ENCODE data around the gene DUSP14.
"Not testable (repeated sequence)": the region's sequence is repeated elsewhere in the genome, so short reads cannot be mapped to it uniquely, and the experiment has no call there.

The DUSP14 gene

DNA sequence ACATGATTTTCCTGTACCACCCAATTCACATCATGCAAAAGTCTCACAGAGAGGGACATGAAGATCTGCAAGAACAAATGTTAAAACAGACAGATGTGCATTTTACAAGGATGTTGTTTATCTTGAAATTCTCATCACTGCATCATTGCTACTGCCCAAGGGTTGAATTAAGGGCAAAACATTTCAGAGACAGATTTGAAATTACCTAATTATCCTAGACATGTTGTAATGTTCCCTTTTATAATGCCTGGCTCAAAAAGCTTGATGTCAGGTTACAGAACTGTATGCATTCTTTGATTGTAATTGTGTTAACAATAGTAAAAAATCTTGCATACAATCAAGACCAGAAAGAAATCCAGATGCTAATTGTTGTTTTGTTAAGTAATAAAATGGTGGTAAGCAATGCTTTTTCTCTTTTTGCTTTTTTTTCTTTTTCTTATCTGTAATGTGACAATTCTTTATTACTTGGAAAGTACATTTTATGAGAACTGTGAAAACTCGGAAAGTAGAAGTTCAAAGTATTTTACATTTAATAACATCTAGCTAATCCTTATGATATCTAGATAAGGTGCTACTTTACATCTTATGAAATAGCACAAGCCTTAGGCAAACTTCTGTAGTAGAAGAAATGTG lies 3.6 kb upstream of the DUSP14 start:
- no peak for DNase-seq (ENCODE audit: low spot score)

DNA sequence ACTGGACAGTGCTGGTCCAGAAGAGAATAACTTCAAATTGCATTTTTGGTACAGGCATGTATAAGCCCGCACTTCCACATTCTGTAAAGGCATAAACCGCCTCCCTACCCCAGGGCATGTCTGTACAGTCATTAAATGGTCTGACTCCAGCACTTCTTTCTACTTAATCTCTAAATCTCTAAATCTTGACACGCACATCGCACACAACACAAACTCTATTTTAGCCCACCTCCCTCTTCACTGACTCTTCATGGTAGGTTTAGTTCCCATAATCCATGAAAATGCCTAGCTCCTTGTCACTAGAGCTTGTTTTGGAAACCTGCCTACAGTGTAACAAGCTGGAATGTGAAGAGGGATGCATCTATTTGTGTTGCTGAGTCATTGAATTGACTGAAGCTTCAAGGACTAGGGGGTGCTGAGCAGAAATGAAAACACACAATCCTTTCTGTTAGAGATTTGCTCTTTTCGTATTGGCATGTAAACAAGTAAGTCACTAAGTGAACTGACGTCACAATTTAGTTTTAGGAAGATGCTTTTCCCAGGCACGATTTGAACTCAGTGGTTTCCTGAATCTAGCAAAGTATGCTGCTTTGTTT lies 1.6 kb upstream of the DUSP14 start:
- DNase-seq (ENCODE audit: low spot score), result peak; percentile 44

DNA sequence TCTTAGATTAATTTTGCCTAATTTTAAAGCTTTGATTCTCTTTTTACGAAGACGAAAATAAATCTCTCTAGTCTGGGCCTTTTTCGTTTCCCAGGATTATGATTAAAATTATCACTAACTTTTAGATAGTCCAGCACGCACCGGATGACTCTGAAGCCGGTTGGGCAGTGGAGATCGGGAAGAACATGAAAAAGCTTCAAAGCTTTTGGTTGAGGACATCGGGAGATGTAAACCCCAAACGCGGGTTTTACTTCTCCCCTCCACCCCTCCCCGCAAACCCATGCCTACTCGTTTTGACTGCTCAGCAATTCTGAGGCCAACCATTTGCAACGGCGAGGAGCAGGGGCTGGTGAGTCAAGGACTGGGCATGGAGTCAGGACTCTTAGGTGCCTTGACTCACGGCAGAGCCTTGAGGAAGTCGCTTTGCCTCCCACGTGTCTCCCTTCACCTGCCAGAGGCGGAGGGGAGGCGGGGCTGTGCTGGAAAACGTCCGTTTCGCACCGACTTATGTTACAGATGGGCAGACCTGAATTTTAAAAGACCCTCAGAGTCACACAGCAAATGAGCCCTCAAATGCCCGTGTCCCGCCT lies 989 bp upstream of the DUSP14 start:
- DNase-seq (ENCODE audit: low spot score), result peak; percentile 45

DNA sequence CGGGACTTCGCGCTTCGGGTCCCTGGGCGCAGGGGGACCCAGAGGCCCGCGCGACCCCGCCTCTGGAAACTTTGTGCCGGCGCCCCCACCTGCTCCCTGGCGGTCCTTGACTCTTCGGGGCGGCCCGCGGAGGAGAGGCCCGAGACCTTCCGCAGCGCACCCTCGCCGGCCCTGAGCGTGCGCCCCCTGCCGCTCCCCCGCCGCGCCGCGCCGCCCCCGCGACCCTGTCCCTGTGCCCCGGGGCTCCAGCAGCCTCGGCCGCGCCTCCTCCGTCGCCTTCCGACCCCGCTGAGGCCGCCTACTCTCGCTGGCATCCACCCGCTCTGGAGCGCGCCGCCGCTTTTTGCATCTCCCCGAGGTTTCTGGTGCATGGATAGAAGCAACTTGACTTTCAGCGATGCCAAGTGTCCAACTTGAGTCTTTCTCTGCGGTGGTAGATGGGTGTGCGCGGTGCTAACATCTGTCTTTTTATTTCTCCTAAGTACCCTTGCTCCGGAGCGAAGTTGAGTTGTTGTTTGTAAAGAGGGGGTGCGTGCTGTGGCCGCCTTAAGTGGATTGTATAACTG lies 414 bp downstream of the DUSP14 start:
- peak; percentile 57 for DNase-seq (ENCODE audit: low spot score)

DNA sequence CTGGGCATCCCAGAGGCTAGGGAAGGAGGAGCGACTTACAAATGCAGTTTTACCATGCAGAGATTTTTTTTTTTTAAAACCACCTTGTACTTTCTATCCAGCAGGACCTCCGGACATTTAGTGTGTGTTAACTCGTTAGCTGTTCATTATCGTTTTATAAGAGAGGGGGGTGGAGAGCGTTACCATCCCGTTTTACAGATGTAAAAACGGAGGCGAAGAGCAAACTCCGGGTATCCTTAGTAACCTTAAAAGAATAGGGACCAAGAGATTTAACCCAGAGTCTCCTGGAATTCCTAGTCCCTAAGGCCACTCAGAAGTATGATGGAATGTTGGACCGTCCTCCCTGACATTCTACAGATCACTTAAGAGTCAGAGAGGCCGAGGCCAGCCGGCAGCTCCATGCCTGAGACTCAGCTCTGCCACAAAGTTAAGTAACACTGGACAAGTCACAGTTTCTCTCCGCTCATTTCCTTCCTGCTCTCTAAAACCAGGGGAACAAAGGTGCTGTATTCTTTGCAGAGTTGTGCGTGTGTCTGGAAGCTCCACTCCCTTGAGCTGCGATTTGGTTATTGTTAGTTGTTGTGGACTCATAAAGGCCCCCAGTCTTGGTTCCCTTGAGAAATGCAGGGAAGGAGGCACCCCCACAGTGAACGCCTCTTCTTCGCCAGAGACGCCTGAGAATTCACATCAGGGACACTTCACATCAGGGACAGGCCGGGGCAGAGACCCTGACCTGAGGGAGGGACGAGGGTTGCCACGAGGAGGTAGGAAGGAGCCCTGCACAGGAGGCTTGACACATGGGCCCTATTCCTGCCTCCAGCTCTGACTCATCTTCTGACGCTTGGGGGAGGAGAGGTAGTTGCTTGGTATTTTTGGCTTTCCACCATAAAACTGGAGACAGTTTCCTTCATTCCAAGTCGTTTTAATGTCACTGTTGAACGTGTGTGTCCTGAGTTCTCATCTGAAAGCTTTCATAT lies 1.2 kb downstream of the DUSP14 start:
- DNase-seq (ENCODE audit: low spot score), result peak; percentile 32

DNA sequence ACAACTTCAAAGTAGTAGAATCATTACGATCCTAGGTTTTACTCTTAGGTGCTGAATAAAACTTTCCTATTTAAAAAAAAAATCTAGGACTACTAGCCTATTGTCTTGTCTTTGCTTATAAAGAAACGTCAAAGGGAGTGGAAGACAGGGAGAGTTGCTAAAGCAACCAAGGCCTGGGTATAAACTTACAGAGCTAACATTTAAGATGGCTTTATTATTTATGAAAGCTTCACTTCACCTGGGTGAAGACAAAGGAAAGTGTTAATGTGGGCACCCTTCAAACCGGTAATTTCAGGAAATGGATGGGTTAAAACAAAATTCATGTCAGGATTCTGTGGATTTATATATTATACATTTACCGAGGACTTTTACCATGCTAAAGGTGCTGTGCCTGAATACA lies 2.5 kb downstream of the DUSP14 start:
- DNase-seq (ENCODE audit: low spot score), result no peak

DNA sequence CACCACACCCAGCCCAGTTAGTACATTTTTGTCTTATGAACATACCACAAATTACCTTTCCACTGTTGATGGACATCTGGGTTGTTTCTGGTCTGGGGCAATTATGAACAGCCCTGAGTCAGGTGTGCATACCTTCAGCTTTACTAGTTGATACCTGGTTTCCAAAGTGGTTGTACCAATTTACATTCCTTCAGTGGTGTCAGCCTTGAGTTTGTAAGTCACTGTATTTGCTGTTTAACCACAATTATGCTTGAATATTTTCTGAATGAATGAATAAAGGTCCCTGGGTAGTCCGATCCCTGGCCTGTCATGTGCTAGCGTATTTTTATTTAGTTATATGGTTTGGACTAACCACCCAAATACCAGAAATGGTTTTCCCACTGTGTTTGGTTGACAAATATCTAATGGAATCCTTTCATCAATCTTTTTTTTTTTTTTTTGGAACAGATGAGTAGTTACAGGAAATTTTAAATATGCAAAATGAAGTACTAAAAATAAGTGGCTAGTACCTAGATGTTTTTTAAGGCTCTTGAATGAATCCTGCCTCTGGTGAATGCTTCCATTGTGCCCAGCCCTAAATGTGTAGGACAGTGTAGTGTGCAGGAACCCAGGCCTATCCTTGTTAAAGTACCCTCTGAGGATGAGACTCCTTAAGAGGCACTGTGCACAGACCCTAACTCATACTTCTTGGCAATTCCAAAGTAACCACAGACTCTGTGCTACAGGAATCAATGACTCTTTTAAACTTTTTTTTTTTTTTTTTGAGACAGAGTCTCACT lies 3.7 kb downstream of the DUSP14 start:
- DNase-seq (ENCODE audit: low spot score), result no peak

DNA sequence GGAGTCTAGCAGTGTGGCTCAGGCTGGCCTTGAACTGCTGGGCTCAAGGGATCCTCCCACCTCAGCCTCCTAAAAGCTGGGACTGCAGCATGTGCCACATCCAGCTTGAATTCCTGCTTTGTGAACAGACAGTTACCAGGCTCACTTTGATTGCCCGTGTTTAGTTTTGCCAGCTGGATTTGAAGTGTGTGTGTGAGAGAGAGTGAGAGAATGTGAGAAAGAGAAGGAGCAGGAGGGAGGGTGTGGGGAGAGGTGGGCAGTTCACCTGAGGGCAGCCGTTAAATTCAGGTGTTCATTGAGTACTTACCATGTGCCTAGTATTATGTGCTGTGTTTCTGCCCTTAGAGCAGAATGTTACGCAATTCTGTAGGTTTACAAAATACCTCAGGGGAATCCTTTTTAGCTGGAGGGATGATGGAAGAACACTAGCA lies 4.7 kb downstream of the DUSP14 start:
- no peak for DNase-seq (ENCODE audit: low spot score)

DNA sequence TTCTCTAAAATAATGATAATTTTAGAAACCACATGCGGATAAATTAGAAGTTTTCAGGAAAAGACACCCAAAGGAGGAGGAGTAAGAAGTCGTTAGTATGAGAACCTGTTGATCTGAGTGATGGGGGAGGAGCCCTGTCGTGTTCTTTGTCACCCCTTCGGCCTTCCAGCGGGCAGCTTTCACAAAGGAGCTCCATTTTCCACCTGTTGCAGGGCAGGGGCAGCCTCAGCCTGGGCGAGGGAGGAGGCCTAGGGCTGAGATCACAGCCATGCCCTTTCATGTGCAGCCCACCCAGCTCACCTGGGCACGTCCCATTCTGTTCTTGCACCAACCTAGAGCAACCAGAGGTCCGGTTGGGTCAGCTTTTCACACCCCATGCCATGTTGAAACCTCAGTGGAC lies 5.3 kb downstream of the DUSP14 start:
- no peak for DNase-seq (ENCODE audit: low spot score)

DNA sequence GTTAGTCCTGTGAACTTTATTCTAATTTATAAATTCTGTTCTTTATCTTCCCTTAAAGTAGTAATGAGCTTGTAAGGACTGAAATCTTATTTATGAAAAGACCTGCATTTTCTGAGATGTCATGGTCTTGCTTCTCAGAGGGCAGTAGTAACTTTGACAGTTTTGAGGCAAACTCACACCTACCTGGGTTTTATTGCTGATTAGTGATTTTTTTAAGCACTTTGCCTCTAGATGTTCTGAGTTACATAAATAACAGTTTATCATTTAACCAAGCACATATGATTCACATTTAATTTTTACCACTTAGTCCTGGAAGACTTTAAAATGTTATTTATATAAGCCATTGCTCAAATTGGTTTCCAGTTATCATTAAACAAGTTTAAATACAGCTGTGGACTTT lies 10.7 kb downstream of the DUSP14 start:
- DNase-seq (ENCODE audit: low spot score), result no peak

DNA sequence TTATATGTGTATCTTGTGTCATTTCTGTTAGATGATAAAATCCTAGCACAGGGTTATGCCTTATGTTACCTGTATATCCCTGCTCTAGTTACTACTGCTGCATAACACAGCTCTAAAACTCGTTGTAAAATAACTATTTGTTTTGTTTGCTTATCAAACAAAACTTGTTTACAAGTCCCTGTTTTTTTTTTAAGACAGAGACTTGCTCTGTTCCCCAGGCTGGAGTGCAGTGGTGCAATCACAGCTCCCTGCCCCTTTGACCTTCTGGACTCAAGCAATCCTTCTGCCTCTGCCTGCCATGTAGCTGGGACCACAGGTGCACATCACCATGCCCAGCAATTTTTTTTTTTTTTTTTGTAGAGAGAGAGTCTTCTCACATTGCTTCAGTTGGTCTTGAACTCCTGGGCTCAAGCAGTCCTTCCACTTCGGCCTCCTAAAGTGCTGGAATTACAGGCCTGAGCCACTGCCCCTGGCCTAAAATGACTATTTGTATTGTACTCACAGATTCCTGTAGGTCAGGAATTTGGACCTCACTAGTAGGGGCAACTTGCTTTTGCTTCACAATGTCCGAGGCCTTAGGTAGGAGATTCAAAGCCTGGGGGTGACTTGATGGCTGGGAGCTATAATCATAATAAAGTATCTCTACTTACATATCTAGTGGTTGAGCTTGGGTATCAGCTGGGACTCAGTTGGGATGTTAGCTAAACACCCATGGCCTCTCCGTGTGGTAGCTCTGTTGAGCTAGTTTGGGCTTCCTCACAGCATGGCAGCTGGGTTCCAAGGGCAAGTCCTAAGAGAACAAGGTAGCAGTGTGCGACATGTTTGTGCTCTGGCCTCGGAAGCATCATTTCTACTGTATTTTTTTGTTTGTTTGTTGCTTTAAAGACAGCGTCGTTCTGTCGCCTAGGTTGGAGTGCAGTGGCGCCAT lies 12.6 kb downstream of the DUSP14 start:
- no peak for DNase-seq (ENCODE audit: low spot score)

DNA sequence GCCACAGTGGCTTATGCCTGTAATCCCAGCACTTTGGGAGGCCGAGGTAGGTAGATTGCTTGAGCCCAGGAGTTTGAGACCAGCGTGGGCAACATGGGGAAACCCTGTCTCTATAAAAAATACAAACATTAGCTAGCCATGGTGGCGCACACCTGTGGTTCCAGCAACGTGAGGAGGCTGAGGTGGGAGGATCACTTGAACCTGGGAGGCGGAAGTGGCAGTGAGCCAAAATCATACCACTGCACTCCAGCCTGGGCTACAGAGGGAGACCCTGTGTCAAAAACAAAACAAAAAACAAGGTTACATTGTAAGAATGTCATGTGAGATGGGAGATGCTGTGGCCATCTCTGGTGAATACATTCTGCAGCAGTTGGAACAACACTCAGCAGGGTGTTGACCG lies 13.5 kb downstream of the DUSP14 start:
- no peak for DNase-seq (ENCODE audit: low spot score)

DNA sequence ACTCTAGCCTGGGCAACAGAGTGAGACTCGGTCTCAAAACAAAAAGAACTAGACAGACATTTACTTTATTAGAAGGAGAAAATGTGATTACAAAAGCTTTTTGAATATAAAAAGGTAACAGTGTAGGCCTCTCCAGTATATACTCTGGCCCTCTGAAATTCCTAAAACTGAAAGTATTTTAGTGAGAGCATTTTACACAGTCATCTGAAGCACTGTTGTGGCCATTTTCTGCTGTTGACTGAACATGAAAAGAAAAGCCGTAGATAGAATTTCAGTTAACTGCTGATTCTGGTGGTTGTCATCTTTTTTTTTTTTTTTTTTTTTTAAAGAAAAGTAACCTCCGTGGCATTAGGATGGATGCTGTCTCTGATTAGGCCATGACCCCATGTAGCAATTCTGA lies 15.6 kb downstream of the DUSP14 start:
- DNase-seq (ENCODE audit: low spot score), result no peak

DNA sequence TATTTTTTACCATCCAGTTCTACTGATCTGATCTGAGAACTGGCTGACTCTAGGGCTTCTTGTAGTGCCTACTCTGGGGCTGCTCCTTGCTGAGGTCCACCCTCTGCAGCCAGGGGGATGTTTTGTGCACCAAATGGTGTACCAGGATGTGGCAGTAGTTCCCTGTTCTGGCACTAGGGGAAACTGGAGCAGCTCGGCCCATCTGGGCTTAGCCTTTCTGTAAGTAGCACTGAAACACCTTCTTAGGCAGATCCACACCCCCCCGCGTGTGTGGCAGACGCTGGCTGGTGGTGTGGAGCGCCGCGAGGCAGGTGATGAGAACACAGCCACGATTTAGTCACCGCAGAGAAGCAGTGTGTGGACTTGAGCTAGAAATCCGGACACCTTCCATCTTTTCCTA lies 17.0 kb downstream of the DUSP14 start:
- DNase-seq (ENCODE audit: low spot score), result peak; percentile 6

DNA sequence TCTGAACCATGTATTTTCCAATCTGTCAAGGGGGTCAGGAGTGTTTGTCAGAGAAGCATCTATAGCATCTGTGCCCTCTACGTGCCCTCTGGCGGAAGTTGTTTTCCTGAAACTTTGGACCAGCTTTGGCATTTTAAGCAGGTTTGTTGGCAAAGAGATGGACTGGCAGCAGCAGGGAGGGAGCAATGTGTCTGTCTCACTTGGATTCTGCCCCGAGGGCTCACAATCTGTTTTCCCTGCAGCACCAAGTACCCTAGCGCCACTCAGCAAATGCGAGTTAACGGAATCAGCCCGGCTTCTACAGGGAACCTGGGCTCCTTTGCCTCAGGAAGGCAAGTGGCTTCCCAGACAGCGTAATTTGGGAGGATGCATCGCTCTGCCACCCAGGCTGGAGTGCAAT lies 17.4 kb downstream of the DUSP14 start:
- DNase-seq (ENCODE audit: low spot score), result no peak

DNA sequence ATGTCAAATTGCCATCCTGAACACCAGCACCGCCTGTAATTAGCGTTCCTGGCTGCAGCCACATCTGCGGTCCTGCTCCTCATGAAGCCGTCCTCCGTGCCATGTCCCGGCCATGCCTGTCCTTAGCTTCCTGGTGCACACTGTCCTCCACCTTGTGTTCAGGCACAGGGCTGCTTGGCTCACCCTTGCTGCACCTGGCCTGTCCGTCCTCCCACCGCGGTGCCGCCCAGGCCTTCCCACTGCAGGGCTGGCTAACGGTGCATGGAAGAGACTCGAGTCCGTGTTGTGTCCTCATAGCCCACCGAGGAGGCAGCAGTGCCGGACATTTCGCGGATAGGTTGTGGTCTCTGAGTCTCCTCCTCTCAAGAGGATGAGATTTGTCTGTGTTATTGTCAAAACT lies 20.4 kb downstream of the DUSP14 start:
- DNase-seq (ENCODE audit: low spot score), result no peak

DNA sequence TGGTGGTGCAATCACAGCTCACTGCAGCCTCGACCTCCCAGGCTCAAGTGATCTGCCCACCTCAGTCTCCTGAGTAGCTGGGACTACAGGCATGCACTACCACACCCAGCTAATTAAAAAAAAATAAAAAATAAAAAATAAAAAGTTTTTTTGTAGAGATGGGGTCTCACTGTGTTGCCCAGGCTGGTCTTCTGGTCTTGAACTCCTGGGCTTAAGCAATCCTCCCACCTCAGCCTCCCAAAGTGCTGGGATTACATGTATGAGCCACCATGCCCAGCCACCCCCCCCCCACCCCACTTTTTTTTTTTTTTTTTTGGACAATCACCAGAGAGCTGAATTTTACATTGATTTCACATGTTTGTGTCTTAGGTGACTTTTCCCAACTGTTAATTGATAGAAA lies 22.0 kb downstream of the DUSP14 start:
- not testable (repeated sequence) for DNase-seq (ENCODE audit: low spot score)

DNA sequence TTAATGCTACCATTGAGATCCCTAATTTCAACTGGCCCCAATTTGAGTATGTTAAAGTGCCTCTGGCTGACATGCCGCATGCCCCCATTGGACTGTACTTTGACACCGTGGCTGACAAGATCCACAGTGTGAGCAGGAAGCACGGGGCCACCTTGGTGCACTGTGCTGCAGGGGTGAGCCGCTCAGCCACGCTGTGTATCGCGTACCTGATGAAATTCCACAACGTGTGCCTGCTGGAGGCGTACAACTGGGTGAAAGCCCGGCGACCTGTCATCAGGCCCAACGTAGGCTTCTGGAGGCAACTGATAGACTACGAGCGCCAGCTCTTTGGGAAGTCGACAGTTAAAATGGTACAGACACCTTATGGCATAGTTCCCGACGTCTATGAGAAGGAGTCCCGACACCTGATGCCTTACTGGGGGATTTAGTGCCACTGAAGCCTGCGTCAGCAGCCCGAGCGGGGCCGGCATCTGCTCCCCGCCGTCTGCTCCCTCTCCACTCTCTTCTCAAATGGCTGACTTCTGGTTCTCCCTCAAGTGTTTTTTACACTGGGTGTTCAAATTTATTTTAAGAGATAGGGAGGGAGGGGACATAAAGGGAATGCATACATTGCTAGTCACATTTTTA lies 22.9 kb downstream of the DUSP14 start:
- no peak for DNase-seq (ENCODE audit: low spot score)

DNA sequence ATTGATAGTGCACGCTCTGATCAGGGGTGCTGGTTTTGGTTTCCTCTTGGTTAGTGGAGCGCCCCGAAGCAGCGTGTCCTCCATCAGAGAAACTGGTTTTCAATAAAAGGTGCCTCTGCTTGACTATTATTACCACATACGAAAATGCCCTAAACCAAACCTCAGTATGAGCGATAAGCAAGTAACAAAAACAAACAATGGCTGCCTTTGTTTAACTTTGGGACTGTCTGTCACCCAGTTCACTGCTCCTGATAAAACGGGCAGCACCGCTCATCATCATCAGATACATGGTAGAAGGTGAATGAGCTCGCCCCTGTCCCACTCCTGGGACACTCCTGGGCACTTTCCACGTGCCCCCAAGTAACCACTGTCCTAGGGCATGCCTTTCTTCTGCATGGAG lies 24.0 kb downstream of the DUSP14 start:
- DNase-seq (ENCODE audit: low spot score), result no peak

DNA sequence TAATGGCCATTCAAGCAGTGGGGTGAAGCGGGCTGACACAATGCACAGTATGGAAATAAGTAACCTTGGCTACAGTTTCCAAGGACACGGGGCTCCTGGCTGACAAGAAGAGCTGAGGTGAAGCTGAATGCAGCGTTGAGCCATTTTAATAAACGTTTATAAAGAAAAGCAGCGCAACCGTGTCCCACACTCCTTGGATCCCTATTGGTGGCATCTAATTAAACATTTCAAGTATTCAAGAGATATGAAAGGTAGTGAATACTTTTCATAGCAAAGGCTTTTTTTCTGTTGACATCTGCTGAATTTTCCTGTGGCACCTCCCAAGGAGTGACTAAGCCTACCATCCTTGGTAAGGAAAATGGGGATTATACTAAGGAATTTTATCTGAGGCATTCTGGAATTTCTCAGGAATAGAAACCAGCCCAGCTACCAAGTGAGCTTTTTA lies 26.5 kb downstream of the DUSP14 start:
- no peak for DNase-seq (ENCODE audit: low spot score)

Data from activated CD4-positive, alpha-beta T cell treated with anti-CD3 and anti-CD28 coated beads, Interleukin-2, Interleukin-4, amounts not matched to agents 100 ng/mL and 50 ng/mL, durations not matched to agents 16 hours and 8 hours (primary cell).